ENCODE measurements around the gene ZNF197. TPM values are rescaled to one million over a fixed set of nuclear protein-coding genes. Genes with fewer than 3 reads are reported as not detected.
A peak's percentile ranks its signal among the peaks of the same experiment; 100 is the strongest.

The ZNF197 gene
- polyA plus RNA-seq, 2 donors: 4.1 to 5.3 TPM

GRCh38 chr3:44601749-44602148 is 23.1 kb upstream of the ZNF197 start:
- WGBS, 2 donors: 95 to 99% methylated on average over 2 of the region's 2 CpGs
- H3K4me3 ChIP-seq (ENCODE audit: low read depth in 1 of 2, low read length in 2 of 2): no peak overlapping the region
- no peak overlapping the region for H3K27ac ChIP-seq (ENCODE audit: low read depth in 2 of 2, low read length in 1 of 2)
- no peaks in the 10 kb centered on the region for H3K4me1 ChIP-seq (ENCODE audit: control insufficient read depth in 2 of 2, insufficient read depth in 2 of 2, low read length in 1 of 2)
- H3K27me3 ChIP-seq (ENCODE audit: control insufficient read depth in 1 of 2, insufficient read depth in 2 of 2, low read length in 2 of 2): no peaks in the 10 kb centered on the region
- no peaks in the 10 kb centered on the region for H3K9me3 ChIP-seq (ENCODE audit: control insufficient read depth in 2 of 2, insufficient read depth in 1 of 2, low read depth in 1 of 2, low read length in 1 of 2)
- H3K36me3 ChIP-seq (ENCODE audit: control insufficient read depth in 2 of 2, insufficient read depth in 2 of 2, low read length in 1 of 2): no peaks in the 10 kb centered on the region

GRCh38 chr3:44612678-44613077 is 12.2 kb upstream of the ZNF197 start:
- H3K9me3 ChIP-seq (ENCODE audit: control insufficient read depth in 2 of 2, insufficient read depth in 1 of 2, low read depth in 1 of 2, low read length in 1 of 2): no peaks in the 10 kb centered on the region
- no peaks in the 10 kb centered on the region for H3K4me1 ChIP-seq (ENCODE audit: control insufficient read depth in 2 of 2, insufficient read depth in 2 of 2, low read length in 1 of 2)
- H3K27me3 ChIP-seq (ENCODE audit: control insufficient read depth in 1 of 2, insufficient read depth in 2 of 2, low read length in 2 of 2): no peaks in the 10 kb centered on the region
- H3K4me3 ChIP-seq (ENCODE audit: low read depth in 1 of 2, low read length in 2 of 2): no peak overlapping the region
- H3K27ac ChIP-seq (ENCODE audit: low read depth in 2 of 2, low read length in 1 of 2): no peak overlapping the region
- H3K36me3 ChIP-seq (ENCODE audit: control insufficient read depth in 2 of 2, insufficient read depth in 2 of 2, low read length in 1 of 2): no peaks in the 10 kb centered on the region

GRCh38 chr3:44628716-44629115 is 3.9 kb downstream of the ZNF197 start:
- Histone ChIP-seq H3K9me3 (ENCODE audit: control insufficient read depth in 2 of 2, insufficient read depth in 1 of 2, low read depth in 1 of 2, low read length in 1 of 2) (no peaks in the 10 kb centered on the region), H3K4me1 (ENCODE audit: control insufficient read depth in 2 of 2, insufficient read depth in 2 of 2, low read length in 1 of 2) (no peaks in the 10 kb centered on the region), H3K4me3 (ENCODE audit: low read depth in 1 of 2, low read length in 2 of 2) (no peak overlapping the region), H3K27ac (ENCODE audit: low read depth in 2 of 2, low read length in 1 of 2) (no peak overlapping the region), H3K27me3 (ENCODE audit: control insufficient read depth in 1 of 2, insufficient read depth in 2 of 2, low read length in 2 of 2) (no peaks in the 10 kb centered on the region), H3K36me3 (ENCODE audit: control insufficient read depth in 2 of 2, insufficient read depth in 2 of 2, low read length in 1 of 2) (peaks cover 3 to 8% of the 10 kb centered on the region in 2 donors)
- WGBS, 2 donors: 82 to 88% methylated on average over 2 of the region's 2 CpGs

- WGBS, 2 donors: 95 to 96% methylated on average over 3 of the region's 3 CpGs
- H3K27me3 ChIP-seq (ENCODE audit: control insufficient read depth in 1 of 2, insufficient read depth in 2 of 2, low read length in 2 of 2): no peaks in the 10 kb centered on the region
- no peak overlapping the region for H3K27ac ChIP-seq (ENCODE audit: low read depth in 2 of 2, low read length in 1 of 2)
- H3K4me3 ChIP-seq (ENCODE audit: low read depth in 1 of 2, low read length in 2 of 2): no peak overlapping the region
- no peaks in the 10 kb centered on the region for H3K4me1 ChIP-seq (ENCODE audit: control insufficient read depth in 2 of 2, insufficient read depth in 2 of 2, low read length in 1 of 2)
- H3K36me3 ChIP-seq (ENCODE audit: control insufficient read depth in 2 of 2, insufficient read depth in 2 of 2, low read length in 1 of 2): peaks cover 3 to 10% of the 10 kb centered on the region in 2 donors
- H3K9me3 ChIP-seq (ENCODE audit: control insufficient read depth in 2 of 2, insufficient read depth in 1 of 2, low read depth in 1 of 2, low read length in 1 of 2): no peaks in the 10 kb centered on the region
These were observed 7.4 kb downstream of the ZNF197 start for GRCh38 chr3:44632193-44632592.

- Histone ChIP-seq H3K4me1 (ENCODE audit: control insufficient read depth in 2 of 2, insufficient read depth in 2 of 2, low read length in 1 of 2) (no peaks in the 10 kb centered on the region), H3K9me3 (ENCODE audit: control insufficient read depth in 2 of 2, insufficient read depth in 1 of 2, low read depth in 1 of 2, low read length in 1 of 2) (peaks cover 0 to 9% of the 10 kb centered on the region in 2 donors), H3K27me3 (ENCODE audit: control insufficient read depth in 1 of 2, insufficient read depth in 2 of 2, low read length in 2 of 2) (no peaks in the 10 kb centered on the region), H3K27ac (ENCODE audit: low read depth in 2 of 2, low read length in 1 of 2) (no peak overlapping the region), H3K36me3 (ENCODE audit: control insufficient read depth in 2 of 2, insufficient read depth in 2 of 2, low read length in 1 of 2) (peaks cover 7 to 11% of the 10 kb centered on the region in 2 donors), H3K4me3 (ENCODE audit: low read depth in 1 of 2, low read length in 2 of 2) (no peak overlapping the region)
- 98% methylated on average over 4 of the region's 4 CpGs for WGBS, 2 donors
These were observed 17.5 kb downstream of the ZNF197 start for GRCh38 chr3:44642337-44642736.

GRCh38 chr3:44643024-44643423 is 18.2 kb downstream of the ZNF197 start:
- Histone ChIP-seq H3K9me3 (ENCODE audit: control insufficient read depth in 2 of 2, insufficient read depth in 1 of 2, low read depth in 1 of 2, low read length in 1 of 2) (peaks cover 0 to 9% of the 10 kb centered on the region in 2 donors), H3K4me1 (ENCODE audit: control insufficient read depth in 2 of 2, insufficient read depth in 2 of 2, low read length in 1 of 2) (no peaks in the 10 kb centered on the region), H3K27me3 (ENCODE audit: control insufficient read depth in 1 of 2, insufficient read depth in 2 of 2, low read length in 2 of 2) (no peaks in the 10 kb centered on the region), H3K27ac (ENCODE audit: low read depth in 2 of 2, low read length in 1 of 2) (no peak overlapping the region), H3K36me3 (ENCODE audit: control insufficient read depth in 2 of 2, insufficient read depth in 2 of 2, low read length in 1 of 2) (peaks cover 7 to 11% of the 10 kb centered on the region in 2 donors), H3K4me3 (ENCODE audit: low read depth in 1 of 2, low read length in 2 of 2) (no peak overlapping the region)
- WGBS, 2 donors: 96 to 100% methylated on average over 4 of the region's 4 CpGs

GRCh38 chr3:44647771-44648170 is 22.9 kb downstream of the ZNF197 start:
- 77 to 87% methylated on average over 1 of the region's 1 CpG for WGBS, 2 donors
- H3K9me3 ChIP-seq (ENCODE audit: control insufficient read depth in 2 of 2, insufficient read depth in 1 of 2, low read depth in 1 of 2, low read length in 1 of 2): peaks cover 0 to 3% of the 10 kb centered on the region in 2 donors

GRCh38 chr3:44648564-44649229 is 23.9 kb downstream of the ZNF197 start, which contains the start of gene ZNF35:
ZNF35 (plus strand) TSS chr3:44648732; CDS start chr3:44651068, 2,336 bp downstream.
- Histone ChIP-seq H3K4me3 (ENCODE audit: low read depth in 1 of 2, low read length in 2 of 2) (peak within 1 kb of the TSS; percentile 76 to 84), H3K36me3 (ENCODE audit: control insufficient read depth in 2 of 2, insufficient read depth in 2 of 2, low read length in 1 of 2) (peaks cover 9 to 12% of the 10 kb centered on the region in 2 donors), H3K27ac (ENCODE audit: low read depth in 2 of 2, low read length in 1 of 2) (peak within 1 kb of the TSS; percentile 18 to 62), H3K27me3 (ENCODE audit: control insufficient read depth in 1 of 2, insufficient read depth in 2 of 2, low read length in 2 of 2) (no peaks in the 10 kb centered on the region), H3K9me3 (ENCODE audit: control insufficient read depth in 2 of 2, insufficient read depth in 1 of 2, low read depth in 1 of 2, low read length in 1 of 2) (no peaks in the 10 kb centered on the region), H3K4me1 (ENCODE audit: control insufficient read depth in 2 of 2, insufficient read depth in 2 of 2, low read length in 1 of 2) (peaks cover 0 to 3% of the 10 kb centered on the region in 2 donors)
- 1% methylated on average over 37 of the region's 37 CpGs for WGBS, 2 donors

More at GRCh38 chr3:44647771-44648170, 22.9 kb downstream of the ZNF197 start:
- H3K4me1 ChIP-seq (ENCODE audit: control insufficient read depth in 2 of 2, insufficient read depth in 2 of 2, low read length in 1 of 2): peaks cover 0 to 3% of the 10 kb centered on the region in 2 donors
- no peaks in the 10 kb centered on the region for H3K27me3 ChIP-seq (ENCODE audit: control insufficient read depth in 1 of 2, insufficient read depth in 2 of 2, low read length in 2 of 2)
- no peak overlapping the region for H3K27ac ChIP-seq (ENCODE audit: low read depth in 2 of 2, low read length in 1 of 2)
- H3K4me3 ChIP-seq (ENCODE audit: low read depth in 1 of 2, low read length in 2 of 2): no peak overlapping the region
- H3K36me3 ChIP-seq (ENCODE audit: control insufficient read depth in 2 of 2, insufficient read depth in 2 of 2, low read length in 1 of 2): peaks cover 5 to 7% of the 10 kb centered on the region in 2 donors

GRCh38 chr3:44649709-44650108 is 24.9 kb downstream of the ZNF197 start:
- H3K9me3 ChIP-seq (ENCODE audit: control insufficient read depth in 2 of 2, insufficient read depth in 1 of 2, low read depth in 1 of 2, low read length in 1 of 2): no peaks in the 10 kb centered on the region
- H3K4me1 ChIP-seq (ENCODE audit: control insufficient read depth in 2 of 2, insufficient read depth in 2 of 2, low read length in 1 of 2): peaks cover 0 to 3% of the 10 kb centered on the region in 2 donors
- no peaks in the 10 kb centered on the region for H3K27me3 ChIP-seq (ENCODE audit: control insufficient read depth in 1 of 2, insufficient read depth in 2 of 2, low read length in 2 of 2)
- no peak overlapping the region for H3K27ac ChIP-seq (ENCODE audit: low read depth in 2 of 2, low read length in 1 of 2)
- 82 to 92% methylated on average over 1 of the region's 1 CpG for WGBS, 2 donors
- H3K4me3 ChIP-seq (ENCODE audit: low read depth in 1 of 2, low read length in 2 of 2): no peak overlapping the region
- peaks cover 14 to 17% of the 10 kb centered on the region in 2 donors for H3K36me3 ChIP-seq (ENCODE audit: control insufficient read depth in 2 of 2, insufficient read depth in 2 of 2, low read length in 1 of 2)

GRCh38 chr3:44654039-44654438 is 29.2 kb downstream of the ZNF197 start:
- peaks cover 30 to 34% of the 10 kb centered on the region in 2 donors for H3K36me3 ChIP-seq (ENCODE audit: control insufficient read depth in 2 of 2, insufficient read depth in 2 of 2, low read length in 1 of 2)
- H3K4me3 ChIP-seq (ENCODE audit: low read depth in 1 of 2, low read length in 2 of 2): no peak overlapping the region

More at GRCh38 chr3:44654039-44654438, 29.2 kb downstream of the ZNF197 start:
- Histone ChIP-seq H3K9me3 (ENCODE audit: control insufficient read depth in 2 of 2, insufficient read depth in 1 of 2, low read depth in 1 of 2, low read length in 1 of 2) (peaks cover 6 to 7% of the 10 kb centered on the region in 2 donors), H3K27ac (ENCODE audit: low read depth in 2 of 2, low read length in 1 of 2) (no peak overlapping the region), H3K4me1 (ENCODE audit: control insufficient read depth in 2 of 2, insufficient read depth in 2 of 2, low read length in 1 of 2) (no peaks in the 10 kb centered on the region), H3K27me3 (ENCODE audit: control insufficient read depth in 1 of 2, insufficient read depth in 2 of 2, low read length in 2 of 2) (no peaks in the 10 kb centered on the region)
- WGBS, 2 donors: 96 to 98% methylated on average over 5 of the region's 5 CpGs
